Measurements from ENCODE around the gene CDK5. TPM values are rescaled to one million over a fixed set of nuclear protein-coding genes. Genes with fewer than 3 reads are reported as not detected.
A peak's percentile ranks its signal among the peaks of the same experiment; 100 is the strongest.

CDK5 gene
- total and polyA plus RNA-seq, 9 of the 15 experiments (the other 6 are each of a cell fraction or from before 2014, with no cell fraction given): 3.2 to 38.0 (median 27.5) TPM

DNA sequence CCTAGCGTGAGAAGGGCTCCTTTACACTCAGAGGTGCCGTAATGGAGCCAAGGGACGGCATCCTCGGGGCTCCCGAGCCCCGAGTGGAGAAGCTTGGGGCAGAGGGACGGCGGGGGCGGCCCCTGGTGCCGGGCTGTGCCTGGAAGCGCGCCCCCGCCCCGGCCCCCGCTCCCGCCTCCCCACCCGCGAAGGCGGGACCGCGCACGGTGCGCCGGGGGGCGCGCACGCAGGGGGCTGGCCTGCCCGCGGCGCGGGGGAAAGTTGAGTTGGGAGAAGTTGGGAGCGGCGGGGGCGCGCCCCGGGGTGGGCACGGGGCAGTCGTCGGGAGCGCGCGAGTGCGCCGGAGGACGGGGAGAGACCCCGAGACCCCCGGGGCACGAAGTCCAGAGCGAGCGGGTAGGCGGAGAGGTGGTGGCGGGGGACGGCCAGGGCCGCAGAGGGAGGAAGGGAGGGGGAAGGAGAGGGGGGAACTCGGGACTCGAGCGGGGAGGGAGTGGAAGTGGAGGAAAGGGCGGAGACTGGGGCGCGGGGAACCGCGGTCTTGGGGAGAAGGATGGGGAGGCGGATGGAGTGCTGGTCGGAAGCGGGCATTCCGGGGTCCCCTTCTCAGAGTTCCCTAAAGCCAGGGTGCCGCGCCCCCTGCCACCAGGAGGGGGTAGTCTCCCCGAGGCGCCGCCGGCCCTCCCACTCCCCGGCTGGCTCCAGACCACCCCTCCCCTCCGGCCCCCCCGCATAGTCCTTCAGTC is 1.8 kb upstream of the CDK5 start, which contains the start of gene SLC4A2 (continued):
- TF ChIP-seq MGA (IDR thresholded peaks at IDR 0.05) (no peak), ZNF274 (IDR thresholded peaks at IDR 0.05; ENCODE audit: borderline replicate concordance, low read depth, low read length) (no peak), MED1 (CRISPR knock-in tag; IDR thresholded peaks at IDR 0.05; ENCODE audit: borderline replicate concordance) (no peak), ZNF436 (CRISPR knock-in tag; IDR thresholded peaks at IDR 0.05) (no peak), RB1 (IDR thresholded peaks at IDR 0.05; ENCODE audit: low read depth) (peak; percentile 86), ZNF253 (CRISPR knock-in tag; conservative IDR thresholded peaks at IDR 0.05) (no peak), VEZF1 (CRISPR knock-in tag; IDR thresholded peaks at IDR 0.05) (peak; percentile 99), CXXC5 (CRISPR knock-in tag; IDR thresholded peaks at IDR 0.05) (peak; percentile 75), HDAC6 (IDR thresholded peaks at IDR 0.05; ENCODE audit: low read depth, low read length) (no peak), ZNF197 (CRISPR knock-in tag; IDR thresholded peaks at IDR 0.05; ENCODE audit: low read depth) (peak; percentile 99), HNRNPK (IDR thresholded peaks at IDR 0.05; ENCODE audit: low read depth, low read length, poor library complexity, severe bottlenecking) (peak; percentile 38), ZNF175 (CRISPR knock-in tag; IDR thresholded peaks at IDR 0.05; ENCODE audit: low read depth) (peak; percentile 97), ILK (tag; IDR thresholded peaks at IDR 0.05; ENCODE audit: borderline replicate concordance, low read depth) (no peak)

Data from K562 (cell line).